H1 (cell line): ENCODE data around the gene RELT. TPM values are rescaled to one million over a fixed set of nuclear protein-coding genes. Genes with fewer than 3 reads are reported as not detected.

ENCODE experiments used
- CTCF ChIA-PET: fragments of 300-600 bp; sonication (Branson Sonifier 250); formaldehyde crosslinking; loops from one replicate; lab custom pipeline; 2021; ENCODE audit not compliant: partially characterized antibody; lab: Charles Lee
- POLR2A ChIA-PET: fragments of 300-600 bp; sonication (Branson Sonifier 250); formaldehyde crosslinking; loops from one replicate; lab custom pipeline; 2021; ENCODE audit warnings: inconsistent platforms; ENCODE audit not compliant: partially characterized antibody; lab: Charles Lee
- DNase-seq, 2 experiments: peaks; one replicate each; pipeline versions ENCODE4 v3.0.0 to v3.0.0-alpha.2; 2010 to 2022; ENCODE audit warnings: low spot score in 2 of 2, low read depth in 1 of 2, mixed read lengths in 1 of 2
- FAIRE-seq: peaks from 2 replicates; lab custom pipeline; 2011; peaks lifted over from hg19 to GRCh38; lab: Jason Lieb, UNC
- H2AFZ ChIP-seq: 2 replicates; pipeline ENCODE4 v1.8.1; 2012; ENCODE audit warnings: low read length, inconsistent platforms
- H2AK5ac ChIP-seq: 2 replicates; pipeline ENCODE4 v1.6.1; 2013; ENCODE audit warnings: low read depth, low read length
- H2BK120ac ChIP-seq: replicated peaks from 2 replicates; pipeline ENCODE3; 2013; ENCODE audit warnings: low read depth, low read length, inconsistent platforms
- H2BK12ac ChIP-seq: 2 replicates; pipeline ENCODE4 v1.6.1; 2013; ENCODE audit warnings: low read depth, low read length
- H2BK15ac ChIP-seq: 2 replicates; pipeline ENCODE4 v1.6.1; 2013; ENCODE audit warnings: low read length
- H2BK20ac ChIP-seq: 2 replicates; pipeline ENCODE4 v1.6.1; 2013; ENCODE audit warnings: low read length
- H2BK5ac ChIP-seq: 2 replicates; pipeline ENCODE4 v1.6.1; 2013; ENCODE audit warnings: low read depth, low read length
- H3K14ac ChIP-seq: 2 replicates; pipeline ENCODE4 v1.6.1; 2013; ENCODE audit warnings: inconsistent platforms; ENCODE audit not compliant: insufficient read length
- H3K18ac ChIP-seq: 2 replicates; pipeline ENCODE4 v1.6.1; 2013; ENCODE audit warnings: low read length; ENCODE audit errors: extremely low read depth
- H3K23ac ChIP-seq: 2 replicates; pipeline ENCODE4 v1.6.1; 2013; ENCODE audit warnings: inconsistent platforms; ENCODE audit not compliant: insufficient read length
- H3K23me2 ChIP-seq: 2 replicates; pipeline ENCODE4 v1.6.1; 2013; ENCODE audit warnings: low read depth, low read length
- H3K27ac ChIP-seq: 2 replicates; pipeline ENCODE4 v1.6.1; 2011; ENCODE audit warnings: low read depth, low read length, inconsistent platforms
- H3K27me3 ChIP-seq, 4 experiments: replicated peaks in 1 of 4; 1 replicate in 1 of 4; 2 replicates in 3 of 4; pipeline versions ENCODE4 v1.6.1 to v1.8.1; 2011 to 2013; ENCODE audit warnings: low read length in 3 of 4, mild to moderate bottlenecking in 3 of 4, inconsistent platforms in 2 of 4, mixed read lengths in 2 of 4, moderate library complexity in 1 of 4; ENCODE audit not compliant: control insufficient read depth in 3 of 4, insufficient read depth in 3 of 4; ENCODE audit errors: extremely low read depth in 1 of 4
- H3K36me3 ChIP-seq, 4 experiments: 2 replicates each; pipeline versions ENCODE4 v1.6.1 to v1.8.1; 2011 to 2013; ENCODE audit warnings: mild to moderate bottlenecking in 4 of 4, low read length in 3 of 4, moderate library complexity in 2 of 4, control low read depth in 1 of 4, inconsistent platforms in 1 of 4; ENCODE audit not compliant: insufficient read depth in 4 of 4, control insufficient read depth in 2 of 4
- H3K4ac ChIP-seq: replicated peaks from 2 replicates; pipeline ENCODE3; 2013; ENCODE audit warnings: low read length, low read depth, mixed read lengths, inconsistent platforms; ENCODE audit not compliant: insufficient read length
- H3K4me1 ChIP-seq, 4 experiments: replicated peaks in 1 of 4; 1 replicate in 1 of 4; 2 replicates in 3 of 4; pipeline versions ENCODE4 v1.6.1 to v1.8.1; 2011 to 2013; ENCODE audit warnings: low read length in 3 of 4, inconsistent platforms in 2 of 4, mixed read lengths in 1 of 4; ENCODE audit not compliant: insufficient read depth in 4 of 4, control insufficient read depth in 3 of 4
- H3K4me2 ChIP-seq, 2 experiments: 2 replicates each; pipeline versions ENCODE4 v1.6.1 to v1.8.1; 2011 to 2013; ENCODE audit warnings: low read depth in 2 of 2, low read length in 2 of 2, control low read depth in 1 of 2, inconsistent platforms in 1 of 2, mild to moderate bottlenecking in 1 of 2; ENCODE audit not compliant: insufficient read depth in 1 of 2
- H3K4me3 ChIP-seq, 4 experiments: fragments of 200-600, 300-600 bp in 1 of 4; sonication (generic), shearing (Covaris generic), sonication (Bioruptor Twin) in 1 of 4; 2 replicates each; pipeline versions ENCODE4 v1.5.1 to v1.8.1; 2011 to 2016; ENCODE audit warnings: low read length in 4 of 4, low read depth in 3 of 4, control low read depth in 2 of 4, inconsistent platforms in 2 of 4, mild to moderate bottlenecking in 2 of 4, mixed read lengths in 1 of 4, moderate library complexity in 1 of 4; ENCODE audit not compliant: insufficient read depth in 2 of 4; ENCODE audit errors: extremely low read depth in 1 of 4
- H3K56ac ChIP-seq: replicated peaks from 2 replicates; pipeline ENCODE3; 2013; ENCODE audit warnings: low read depth, mild to moderate bottlenecking, mixed read lengths, low read length, inconsistent platforms; ENCODE audit not compliant: insufficient read length
- H3K79me1 ChIP-seq: 2 replicates; pipeline ENCODE4 v1.6.1; 2013; ENCODE audit warnings: low read depth, low read length, control low read depth
- H3K79me2 ChIP-seq, 2 experiments: 2 replicates each; pipeline versions ENCODE4 v1.6.1 to v1.8.1; 2012 to 2013; ENCODE audit warnings: low read length in 2 of 2, mild to moderate bottlenecking in 2 of 2, inconsistent platforms in 1 of 2; ENCODE audit not compliant: insufficient read depth in 2 of 2, control insufficient read depth in 1 of 2
- H3K9ac ChIP-seq, 4 experiments: replicated peaks in 1 of 4; 1 replicate in 1 of 4; 2 replicates in 3 of 4; pipeline versions ENCODE4 v1.6.1 to v1.8.1; 2011 to 2013; ENCODE audit warnings: low read depth in 3 of 4, low read length in 3 of 4, control low read depth in 2 of 4, mild to moderate bottlenecking in 2 of 4, moderate library complexity in 2 of 4, inconsistent platforms in 1 of 4; ENCODE audit errors: extremely low read depth in 1 of 4
- H3K9me3 ChIP-seq, 2 experiments: 2 replicates each; pipeline versions ENCODE4 v1.6.1 to v1.8.1; 2012 to 2013; ENCODE audit warnings: mild to moderate bottlenecking in 2 of 2, moderate library complexity in 2 of 2, control low read depth in 1 of 2, inconsistent platforms in 1 of 2, low read depth in 1 of 2, low read length in 1 of 2, mixed read lengths in 1 of 2; ENCODE audit not compliant: insufficient read depth in 2 of 2
- H4K20me1 ChIP-seq, 2 experiments: replicated peaks in 1 of 2; 2 replicates each; pipeline versions ENCODE3 to v1.8.1; 2011 to 2013; ENCODE audit warnings: inconsistent platforms in 2 of 2, low read length in 2 of 2, mild to moderate bottlenecking in 1 of 2; ENCODE audit not compliant: insufficient read depth in 2 of 2, control insufficient read depth in 1 of 2
- H4K5ac ChIP-seq: 2 replicates; pipeline ENCODE4 v1.6.1; 2013; ENCODE audit warnings: low read length, low read depth, mixed read lengths, inconsistent platforms; ENCODE audit not compliant: insufficient read length
- H4K8ac ChIP-seq: 2 replicates; pipeline ENCODE4 v1.8.0; 2013; ENCODE audit warnings: mild to moderate bottlenecking, moderate library complexity, low read length, inconsistent platforms; ENCODE audit not compliant: insufficient read depth; ENCODE audit errors: extremely low read depth
- H4K91ac ChIP-seq: replicated peaks from 2 replicates; pipeline ENCODE3; 2013; ENCODE audit warnings: low read length, mixed read lengths, inconsistent platforms; ENCODE audit not compliant: insufficient read length
- CTCF ChIP-seq, 3 experiments: IDR thresholded peaks; 1 replicate in 2 of 3; 2 replicates in 1 of 3; pipeline versions ENCODE4 v1.5.1 to v1.6.1; 2011; ENCODE audit warnings: low read length in 3 of 3, mild to moderate bottlenecking in 3 of 3, inconsistent platforms in 2 of 3, low read depth in 1 of 3, moderate library complexity in 1 of 3; ENCODE audit not compliant: insufficient read depth in 1 of 3; ENCODE audit errors: control extremely low read depth in 1 of 3
- EZH2 ChIP-seq: fragments of 200-600 bp; sonication (generic); IDR thresholded peaks from 2 replicates; pipeline ENCODE4 v1.7.1; 2012; ENCODE audit warnings: low read depth, mild to moderate bottlenecking, moderate library complexity, low read length, inconsistent platforms; ENCODE audit not compliant: severe bottlenecking
- KDM4A ChIP-seq: IDR thresholded peaks from one replicate; pipeline ENCODE4 v1.7.1; 2012; ENCODE audit warnings: low read depth, mild to moderate bottlenecking, moderate library complexity, low read length, inconsistent platforms; ENCODE audit not compliant: severe bottlenecking
- SAP30 ChIP-seq: fragments of 300-600 bp; sonication (generic); IDR thresholded peaks from 2 replicates; pipeline ENCODE4 v1.7.1; 2012; ENCODE audit warnings: low read length, moderate library complexity, mild to moderate bottlenecking, inconsistent platforms; ENCODE audit not compliant: insufficient read depth, insufficient replicate concordance
- WGBS, 2 experiments: shearing (Covaris generic) in 1 of 2; methylation state at CpG; one replicate each; pipeline versions ENCODE4 v1.1.6 to v1.1.7; 2013 to 2015; ENCODE audit warnings: low lambda C conversion rate in 2 of 2, mixed read lengths in 2 of 2, inconsistent platforms in 1 of 2, low coverage in 1 of 2, missing lambda C conversion rate in 1 of 2; ENCODE audit not compliant: insufficient replicate concordance in 2 of 2, insufficient coverage in 1 of 2, insufficient read length in 1 of 2; ENCODE audit errors: extremely low coverage in 1 of 2, missing lambda C conversion rate in 1 of 2; 5-methylcytosine and 5-hydroxymethylcytosine counted together
- polyA plus RNA-seq, 7 experiments: library from polyadenylated mRNA; depleted of rRNA in 3 of 7; stranded (reverse) in 5 of 7; unstranded in 2 of 7; fragments of >200 nt in 5 of 7; fragments of 200-250 nt in 2 of 7; gene quantifications; 1 replicate in 5 of 7; 2 replicates in 1 of 7; 4 replicates in 1 of 7; pipeline versions ENCODE4 v1.2.1 to v1.2.3, GENCODE V29; 2011 to 2013; ENCODE audit warnings: missing spikeins in 2 of 7, mixed read lengths in 2 of 7
- total RNA-seq: library from RNA; stranded (reverse); fragmentation: NEBNext Ultra II Directional; extraction: Animal tissue kit (Norgen Biotek cat#: 25700); gene quantifications from 2 replicates; pipeline ENCODE4 v1.2.1, GENCODE V29; 2021

The RELT gene
- total and polyA plus RNA-seq, 2 of the 8 experiments (the other 6 are each of a cell fraction or from before 2014, with no cell fraction given): 3.4 to 5.7 TPM

DNA sequence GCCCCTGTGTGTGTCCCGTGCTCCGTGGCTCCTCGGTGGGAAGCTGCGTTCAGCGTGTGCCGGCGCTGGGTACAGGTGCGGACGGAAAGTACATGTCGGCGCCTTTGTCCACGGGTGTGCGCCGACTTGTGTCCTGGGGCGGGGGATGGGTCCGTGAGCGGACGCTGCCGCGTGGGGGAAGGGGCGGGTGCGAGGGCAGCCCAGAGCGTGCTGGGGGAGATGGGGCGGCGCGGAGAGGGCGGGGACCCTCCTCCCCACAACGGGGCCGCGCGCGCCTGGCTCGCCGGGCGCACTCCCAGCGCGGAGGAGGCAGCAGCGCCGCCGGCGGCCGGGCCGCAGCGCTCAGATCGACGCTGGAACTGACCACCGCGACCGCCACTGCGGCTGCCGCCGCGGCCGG, 33.6 kb upstream of the RELT start:
- no peak for FAIRE-seq
- Histone ChIP-seq H3K27me3 (peaks cover 7 to 44% (median 30%) of the 10 kb centered on the region in 4 experiments; a peak in 6 of 7 replicates), H2BK20ac (no peak overlapping the region), H4K8ac (peak overlapping the region; percentile 36; the same call in 1 of the 2 replicates), H2BK120ac (no peak overlapping the region), H2BK12ac (peak overlapping the region; percentile 71; the same call in 1 of the 2 replicates), H4K91ac (peak overlapping the region; percentile 92), H4K5ac (no peak overlapping the region), H3K9ac (no peak overlapping the region), H3K23me2 (peaks cover 3% of the 10 kb centered on the region), H3K23ac (no peak overlapping the region), H3K79me2 (no peaks in the 10 kb centered on the region), H3K18ac (no peak overlapping the region), H3K4ac (peak overlapping the region; percentile 1), H2AK5ac (no peak overlapping the region), H2BK5ac (no peak overlapping the region), H4K20me1 (peaks cover 17 to 47% of the 10 kb centered on the region in 2 experiments), H2BK15ac (no peak overlapping the region), H3K79me1 (peaks cover 5% of the 10 kb centered on the region; the same call in 1 of the 2 replicates), H3K4me3 (peak overlapping the region; percentile 29 to 55 (median 34); a peak in 7 of 8 replicates), H3K14ac (no peak overlapping the region), H3K9me3 (no peaks in the 10 kb centered on the region), H3K56ac (no peak overlapping the region), H2AFZ (no peak overlapping the region), H3K4me1 (peaks cover 0 to 11% (median 9%) of the 10 kb centered on the region in 4 experiments; a peak in 6 of 7 replicates), H3K27ac (no peak overlapping the region), H3K4me2 (peak overlapping the region; percentile 71 to 77), H3K36me3 (no peaks in the 10 kb centered on the region)
- DNase-seq: no peak
- TF ChIP-seq EZH2 (peak; percentile 45), CTCF (IDR thresholded peaks at IDR 0.05; ENCODE audit: control extremely low read depth in 1 of 3, insufficient read depth in 1 of 3, low read depth in 1 of 3, low read length in 3 of 3) (peak in 2 of 3 experiments; percentile 17 to 37; a peak in 3 of 4 replicates), SAP30 (no peak), KDM4A (peak; percentile 25)
- WGBS, 2 experiments: 20% methylated on average over 16 of the region's 54 CpGs; no CpG with 5 or more reads in 1 of the 2 experiments
- CTCF ChIA-PET: interaction anchor here (0.6 to 35.5 kb wide), 8 partner anchors 26 to 318 kb away, joined by 3 to 1456 read pairs (median 4); partner anchors contain the start of genes ARHGEF17 and RELT
- POLR2A ChIA-PET: interaction anchor here (1.1 kb wide), 1 partner anchor 33 kb away, joined by 4 read pairs; no protein-coding TSS in a partner anchor
